Prostate gland (tissue), 2 donors: ENCODE data around the gene YDJC. TPM values are rescaled to one million over a fixed set of nuclear protein-coding genes. Genes with fewer than 3 reads are reported as not detected.
A peak's percentile ranks its signal among the peaks of the same experiment; 100 is the strongest.

ENCODE experiments used
- DNase-seq: peaks from one replicate; pipeline ENCODE4 v3.0.0-alpha.2; 2019; ENCODE audit warnings: low spot score
- H3K27ac ChIP-seq, 2 donors: fragments of 200-600 bp; sonication (generic); 2 replicates each; pipeline ENCODE4 v1.5.1; 2017 to 2019
- H3K27me3 ChIP-seq: fragments of 200-600 bp; sonication (generic); replicated peaks from 2 replicates; pipeline ENCODE4 v1.5.1; 2019; ENCODE audit not compliant: insufficient read depth
- H3K36me3 ChIP-seq, 2 donors: fragments of 200-600 bp; sonication (generic); 1 replicate in 1 of 2; 2 replicates in 1 of 2; pipeline versions ENCODE4 v1.5.1 to v1.8.1; 2017 to 2019
- H3K4me1 ChIP-seq: fragments of 200-600 bp; sonication (generic); replicated peaks from 2 replicates; pipeline ENCODE4 v1.5.1; 2019
- H3K4me3 ChIP-seq, 2 donors: fragments of 200-600 bp; sonication (generic); 2 replicates each; pipeline ENCODE4 v1.5.1; 2017 to 2019
- H3K9me3 ChIP-seq: fragments of 200-600 bp; sonication (generic); 2 replicates; pipeline ENCODE4 v1.5.1; 2017
- POLR2A ChIP-seq: fragments of 450-650 bp; IDR thresholded peaks from one replicate; pipeline ENCODE4 v1.6.1; 2016; ENCODE audit warnings: antibody characterized with exemption, mild to moderate bottlenecking
- WGBS: methylation state at CpG from one replicate; pipeline ENCODE4 v1.1.5; 2018; 5-methylcytosine and 5-hydroxymethylcytosine counted together
- intact Hi-C: fragments of 100-400 bp; cut with DNase I; formaldehyde crosslinking; loops from one replicate; pipeline ENCODE4 v1.14.2; 2022
- microRNA counts, 2 donors: library from miRNA; unstranded; fragments of <30 nt; microRNA quantifications; one replicate each; lab custom pipeline; 2016 to 2017
- microRNA-seq: library from miRNA; unstranded; fragments of <30 nt; microRNA quantifications from one replicate; pipeline ENCODE4, GENCODE V29; 2016
- small RNA-seq, 2 donors: library from RNA; depleted of rRNA; stranded (forward); fragments of <200 nt; gene quantifications; one replicate each; pipeline ENCODE3, GENCODE V24; 2016
- total RNA-seq, 2 donors: library from RNA; depleted of rRNA; stranded (reverse); fragments of >200 nt; gene quantifications; one replicate each; pipeline ENCODE4 v1.1.0, GENCODE V29; 2016

The YDJC gene
- total RNA-seq, 2 donors from 2014 or later: 44.9 to 74.1 TPM

DNA sequence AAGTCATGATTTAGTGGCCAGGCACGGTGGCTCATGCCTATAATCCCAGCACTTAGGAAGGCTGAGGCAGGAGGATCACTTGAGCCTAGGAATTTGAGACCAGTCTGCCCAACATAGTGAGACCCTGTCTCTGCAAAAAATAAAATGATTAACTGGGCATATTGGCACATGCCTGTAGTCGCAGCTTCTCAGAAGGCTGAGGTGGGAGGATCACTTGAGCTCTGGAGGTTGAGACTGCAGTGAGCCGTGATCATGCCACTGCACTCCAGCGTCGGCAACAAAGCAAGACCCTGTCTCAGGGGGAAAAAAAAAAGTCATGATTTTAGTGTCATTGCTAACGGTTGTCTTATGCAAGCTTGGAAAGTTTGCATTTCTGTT lies 50.4 kb downstream of the YDJC start:
- no peak for DNase-seq
- 33% methylated on average over 6 of the region's 6 CpGs for WGBS
- Histone ChIP-seq H3K9me3 (no peaks in the 10 kb centered on the region), H3K27ac (peak overlapping the region; percentile 33 to 54), H3K36me3 (no peaks in the 10 kb centered on the region), H3K4me1 (peaks cover 28% of the 10 kb centered on the region), H3K4me3 (no peak overlapping the region), H3K27me3 (no peaks in the 10 kb centered on the region)
- intact Hi-C loops: no loop called here
- no peak for TF ChIP-seq POLR2A

MicroRNAs within 50 kb of the gene (microRNA counts, 767-probe panel; counts per million panel counts)
- 1,014 to 2,201 counts per million in 2 donors for microRNA hsa-miR-130b-3p (lab: Ali Mortazavi, UCI)
- microRNA hsa-miR-301b (lab: Ali Mortazavi, UCI): 0 to 431 counts per million in 2 donors

Small RNA genes lying within 50 kb of the gene (microRNA-seq; reads per million reads assigned to microRNA genes)
- gene MIR130B: 143 reads per million, percentile 76 among the genes with 10 or more reads in this experiment
- not detected for gene MIR301B

Small RNA genes lying within 50 kb of the gene (small RNA-seq; reads per million reads assigned to genes)
- gene MIR301B: 0.50 to 0.84 reads per million in 2 donors

Other genes starting within 250 kb of the YDJC start
- gene RIMBP3B, start 246.3 kb downstream of the YDJC start, total RNA-seq: not detected
- 10 to 100 TPM in 1 of 2 donors, 1 to 10 TPM in 1; 2.3 to 16.8 TPM for gene HIC2, start 212.7 kb downstream of the YDJC start, total RNA-seq
- 1 to 10 TPM in 1 of 2 donors, under 1 TPM in 1; 0.55 to 6.0 TPM for gene TMEM191C, start 162.6 kb downstream of the YDJC start, total RNA-seq
- gene RIMBP3C, start 78.6 kb downstream of the YDJC start, total RNA-seq: 1 to 10 TPM in 1 of 2 donors, under 1 TPM in 1; 0.14 to 6.4 TPM
- gene UBE2L3, start 62.3 kb downstream of the YDJC start, total RNA-seq: 10 to 100 TPM; 61.7 to 78.1 TPM
- gene CCDC116, start 2.7 kb upstream of the YDJC start, total RNA-seq: 1 to 10 TPM in 1 of 2 donors, under 1 TPM in 1; 0.27 to 3.1 TPM
- gene SDF2L1, start 12.3 kb upstream of the YDJC start, total RNA-seq: 10 to 100 TPM; 30.5 to 87.2 TPM
- gene PPIL2, start 36.0 kb upstream of the YDJC start, total RNA-seq: 10 to 100 TPM; 45.4 to 63.2 TPM
- 10 to 100 TPM in 1 of 2 donors, 1 to 10 TPM in 1; 2.9 to 16.2 TPM for gene YPEL1, start 105.8 kb upstream of the YDJC start, total RNA-seq
- 10 to 100 TPM; 89.6 to 92.1 TPM for gene MAPK1, start 237.6 kb upstream of the YDJC start, total RNA-seq